Activated CD4-positive, alpha-beta T cell treated with anti-CD3 and anti-CD28 coated beads for 1 hour (primary cell): ENCODE results near the gene PDGFD.

ENCODE experiments used
- DNase-seq: peaks from one replicate; pipeline ENCODE4 v3.0.0-alpha.2; 2020

Gene PDGFD

GRCh38 chr11:103906291-103906867, 257.6 kb downstream of the PDGFD start:
- DNase-seq = no peak

GRCh38 chr11:103904324-103904667, 259.7 kb downstream of the PDGFD start:
- DNase-seq = no peak

- no peak for DNase-seq
These were observed 260.2 kb downstream of the PDGFD start for GRCh38 chr11:103903621-103904323.

GRCh38 chr11:103902994-103903393, 261.0 kb downstream of the PDGFD start:
- no peak for DNase-seq

GRCh38 chr11:103901656-103902055, 262.3 kb downstream of the PDGFD start:
- no peak for DNase-seq

GRCh38 chr11:103898577-103899336, 265.2 kb downstream of the PDGFD start:
- no peak for DNase-seq

GRCh38 chr11:103898065-103898464, 265.9 kb downstream of the PDGFD start:
- DNase-seq = no peak

GRCh38 chr11:103897160-103897936, 266.6 kb downstream of the PDGFD start:
- no peak for DNase-seq

GRCh38 chr11:103895106-103895505, 268.8 kb downstream of the PDGFD start:
- DNase-seq = no peak

- DNase-seq = no peak
These were observed 269.3 kb downstream of the PDGFD start for GRCh38 chr11:103894673-103895072.

GRCh38 chr11:103894034-103894433, 269.9 kb downstream of the PDGFD start:
- DNase-seq = no peak

- DNase-seq = no peak
These were observed 270.6 kb downstream of the PDGFD start for GRCh38 chr11:103893371-103893770.

GRCh38 chr11:103892603-103893002, 271.3 kb downstream of the PDGFD start:
- no peak for DNase-seq

- no peak for DNase-seq
These were observed 273.3 kb downstream of the PDGFD start for GRCh38 chr11:103890654-103891053.

GRCh38 chr11:103889679-103890078, 274.3 kb downstream of the PDGFD start:
- no peak for DNase-seq

GRCh38 chr11:103888541-103888951, 275.4 kb downstream of the PDGFD start:
- DNase-seq = no peak

GRCh38 chr11:103887001-103887658, 276.8 kb downstream of the PDGFD start:
- no peak for DNase-seq

GRCh38 chr11:103883856-103884255, 280.1 kb downstream of the PDGFD start:
- no peak for DNase-seq

- no peak for DNase-seq
These were observed 280.7 kb downstream of the PDGFD start for GRCh38 chr11:103883291-103883690.

- DNase-seq = no peak
These were observed 282.4 kb downstream of the PDGFD start for GRCh38 chr11:103881584-103881983.

- DNase-seq = no peak
These were observed 283.0 kb downstream of the PDGFD start for GRCh38 chr11:103880968-103881367.

- DNase-seq = no peak
These were observed 285.3 kb downstream of the PDGFD start for GRCh38 chr11:103878646-103879045.

GRCh38 chr11:103877221-103877620, 286.7 kb downstream of the PDGFD start:
- no peak for DNase-seq
